ENCODE results near the gene SLC35D2. TPM values are rescaled to one million over a fixed set of nuclear protein-coding genes. Genes with fewer than 3 reads are reported as not detected.

SLC35D2 gene
- total RNA-seq, 1 donor: 18.5 TPM

- Histone ChIP-seq H3K4me3 (ENCODE audit: insufficient read depth, low read length) (peak overlapping the region; percentile 73), H3K27ac (ENCODE audit: low read depth, low read length) (no peak overlapping the region), H3K4me2 (ENCODE audit: insufficient read depth, low read length) (peak overlapping the region; percentile 95), H3K9me3 (ENCODE audit: low read depth, low read length) (no peaks in the 10 kb centered on the region), H2AFZ (ENCODE audit: low read length) (peak overlapping the region; percentile 76), H3K36me3 (ENCODE audit: insufficient read depth, low read length) (no peaks in the 10 kb centered on the region), H3K27me3 (ENCODE audit: insufficient read depth, low read length) (no peaks in the 10 kb centered on the region), H4K20me1 (ENCODE audit: insufficient read depth, low read length) (peaks cover 3% of the 10 kb centered on the region), H3K4me1 (ENCODE audit: insufficient read depth, low read length) (peaks cover 10% of the 10 kb centered on the region), H3K79me2 (ENCODE audit: insufficient read depth, low read length) (peaks cover 41% of the 10 kb centered on the region)
- DNase-seq (ENCODE audit: insufficient read length, low spot score, missing footprints): no peak
- TF ChIP-seq CTCF (IDR thresholded peaks at IDR 0.05; ENCODE audit: extremely low read depth, low read depth, low read length): no peak
Measured at GRCh38 chr9:96382839-96383164, 709 bp downstream of the SLC35D2 start.

- Histone ChIP-seq H3K36me3 (ENCODE audit: insufficient read depth, low read length) (no peaks in the 10 kb centered on the region), H3K27ac (ENCODE audit: low read depth, low read length) (no peak overlapping the region), H3K4me3 (ENCODE audit: insufficient read depth, low read length) (no peak overlapping the region), H3K4me1 (ENCODE audit: insufficient read depth, low read length) (peaks cover 16% of the 10 kb centered on the region), H3K27me3 (ENCODE audit: insufficient read depth, low read length) (no peaks in the 10 kb centered on the region), H2AFZ (ENCODE audit: low read length) (no peak overlapping the region), H3K79me2 (ENCODE audit: insufficient read depth, low read length) (peaks cover 41% of the 10 kb centered on the region), H3K9me3 (ENCODE audit: low read depth, low read length) (no peaks in the 10 kb centered on the region), H3K4me2 (ENCODE audit: insufficient read depth, low read length) (no peak overlapping the region), H4K20me1 (ENCODE audit: insufficient read depth, low read length) (peaks cover 9% of the 10 kb centered on the region)
- TF ChIP-seq CTCF (IDR thresholded peaks at IDR 0.05; ENCODE audit: extremely low read depth, low read depth, low read length): no peak
- no peak for DNase-seq (ENCODE audit: insufficient read length, low spot score, missing footprints)
Measured at GRCh38 chr9:96382175-96382574, 1.3 kb downstream of the SLC35D2 start.

GRCh38 chr9:96381696-96382095, 1.8 kb downstream of the SLC35D2 start:
- no peak for TF ChIP-seq CTCF (IDR thresholded peaks at IDR 0.05; ENCODE audit: extremely low read depth, low read depth, low read length)
- no peak overlapping the region for H2AFZ ChIP-seq (ENCODE audit: low read length)
- H3K36me3 ChIP-seq (ENCODE audit: insufficient read depth, low read length): no peaks in the 10 kb centered on the region
- no peak overlapping the region for H3K4me2 ChIP-seq (ENCODE audit: insufficient read depth, low read length)
- peaks cover 43% of the 10 kb centered on the region for H3K79me2 ChIP-seq (ENCODE audit: insufficient read depth, low read length)
- H3K4me1 ChIP-seq (ENCODE audit: insufficient read depth, low read length): peaks cover 21% of the 10 kb centered on the region
- H3K27me3 ChIP-seq (ENCODE audit: insufficient read depth, low read length): no peaks in the 10 kb centered on the region
- no peak overlapping the region for H3K27ac ChIP-seq (ENCODE audit: low read depth, low read length)
- no peaks in the 10 kb centered on the region for H3K9me3 ChIP-seq (ENCODE audit: low read depth, low read length)
- no peak for DNase-seq (ENCODE audit: insufficient read length, low spot score, missing footprints)
- peaks cover 13% of the 10 kb centered on the region for H4K20me1 ChIP-seq (ENCODE audit: insufficient read depth, low read length)
- H3K4me3 ChIP-seq (ENCODE audit: insufficient read depth, low read length): no peak overlapping the region

GRCh38 chr9:96381125-96381524, 2.4 kb downstream of the SLC35D2 start:
- Histone ChIP-seq H3K4me2 (ENCODE audit: insufficient read depth, low read length) (no peak overlapping the region), H3K4me1 (ENCODE audit: insufficient read depth, low read length) (peaks cover 21% of the 10 kb centered on the region), H3K27me3 (ENCODE audit: insufficient read depth, low read length) (no peaks in the 10 kb centered on the region), H3K4me3 (ENCODE audit: insufficient read depth, low read length) (no peak overlapping the region), H3K36me3 (ENCODE audit: insufficient read depth, low read length) (no peaks in the 10 kb centered on the region), H3K9me3 (ENCODE audit: low read depth, low read length) (no peaks in the 10 kb centered on the region), H4K20me1 (ENCODE audit: insufficient read depth, low read length) (peaks cover 13% of the 10 kb centered on the region), H3K27ac (ENCODE audit: low read depth, low read length) (no peak overlapping the region), H2AFZ (ENCODE audit: low read length) (no peak overlapping the region), H3K79me2 (ENCODE audit: insufficient read depth, low read length) (peaks cover 44% of the 10 kb centered on the region)
- no peak for TF ChIP-seq CTCF (IDR thresholded peaks at IDR 0.05; ENCODE audit: extremely low read depth, low read depth, low read length)
- DNase-seq (ENCODE audit: insufficient read length, low spot score, missing footprints): no peak
